Epidermal melanocyte (primary cell): ENCODE results near the gene TENM3.

ENCODE experiments used
- DNase-seq: peaks from one replicate; pipeline ENCODE4 v3.0.0; 2011; ENCODE audit warnings: low spot score; ENCODE audit not compliant: insufficient read length

TENM3 gene

GRCh38 chr4:182252220-182252619 is 9.0 kb downstream of the TENM3 start:
- no peak for DNase-seq

DNA sequence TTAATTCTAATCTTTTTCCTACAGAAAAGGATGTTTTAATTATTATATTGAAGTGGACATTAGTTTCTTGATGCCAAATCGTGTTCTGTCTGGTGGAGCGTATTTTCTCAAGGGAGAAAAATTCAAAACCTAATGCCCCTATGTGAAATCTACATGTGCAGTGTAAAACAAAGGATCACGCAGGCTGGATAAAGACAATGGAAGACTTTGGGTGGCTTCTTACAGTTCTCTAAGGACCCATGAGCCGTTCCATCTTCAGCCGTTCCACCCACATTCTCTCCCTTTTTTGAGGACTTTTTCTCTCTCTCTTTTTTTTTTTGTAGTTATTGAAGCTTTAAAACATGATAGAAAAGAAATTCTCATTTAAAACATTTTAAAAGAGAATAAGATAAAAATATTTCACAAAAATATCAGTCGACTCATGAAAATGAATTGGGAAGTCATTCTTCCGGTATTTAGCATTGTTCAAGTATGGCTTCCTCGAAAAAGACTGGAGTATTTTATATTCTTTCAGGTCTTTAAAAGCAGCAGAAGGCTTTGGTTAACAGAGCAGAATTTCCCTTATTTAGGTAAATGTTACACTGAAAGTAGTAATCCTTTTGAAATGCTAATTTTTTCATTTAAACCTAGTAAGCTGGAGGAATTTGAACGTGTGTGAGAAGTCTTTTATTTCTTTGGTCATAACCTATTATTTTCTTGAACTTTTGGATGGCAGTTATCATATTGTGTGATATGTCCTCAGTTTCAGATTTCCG is 11.0 kb downstream of the TENM3 start:
- no peak for DNase-seq

GRCh38 chr4:182255441-182256190 is 12.4 kb downstream of the TENM3 start:
- DNase-seq = no peak

DNA sequence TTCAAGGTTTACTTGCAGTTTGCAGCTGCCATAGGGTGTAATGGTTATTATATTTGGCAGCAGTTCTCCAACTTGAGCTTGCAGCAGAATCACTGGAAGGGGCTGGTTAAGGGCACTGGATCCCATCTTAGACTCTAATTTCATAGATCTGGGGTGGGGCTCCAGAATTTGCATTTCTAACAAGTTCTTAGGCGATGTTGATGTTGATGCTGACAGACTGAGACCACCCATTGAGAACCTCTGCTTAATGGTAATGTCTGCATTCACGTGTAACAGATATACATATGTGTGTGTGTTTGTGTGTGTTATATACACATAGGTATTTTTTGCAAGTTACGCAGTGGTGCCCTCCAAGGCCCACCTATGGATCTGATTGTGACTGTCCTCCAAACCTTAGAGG is 13.8 kb downstream of the TENM3 start:
- DNase-seq = no peak

DNA sequence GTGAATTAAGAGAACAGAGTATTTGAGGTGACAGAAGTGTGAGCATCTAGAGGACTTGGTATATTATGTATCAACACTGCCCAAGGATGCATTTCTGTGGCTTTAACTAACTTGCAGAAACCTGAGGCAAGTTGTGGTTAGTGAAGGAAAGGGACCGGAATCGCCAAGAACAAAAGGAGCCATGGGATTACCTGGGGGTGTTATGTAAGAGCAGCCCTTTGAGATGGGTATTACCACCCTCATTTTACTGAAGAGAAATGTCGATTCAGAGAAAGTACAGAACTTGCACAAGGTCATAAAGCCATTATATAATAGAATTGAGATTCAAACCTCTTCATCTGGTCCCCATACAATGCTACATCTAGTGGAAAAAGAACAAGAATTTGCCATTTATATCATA is 14.3 kb downstream of the TENM3 start:
- no peak for DNase-seq

DNA sequence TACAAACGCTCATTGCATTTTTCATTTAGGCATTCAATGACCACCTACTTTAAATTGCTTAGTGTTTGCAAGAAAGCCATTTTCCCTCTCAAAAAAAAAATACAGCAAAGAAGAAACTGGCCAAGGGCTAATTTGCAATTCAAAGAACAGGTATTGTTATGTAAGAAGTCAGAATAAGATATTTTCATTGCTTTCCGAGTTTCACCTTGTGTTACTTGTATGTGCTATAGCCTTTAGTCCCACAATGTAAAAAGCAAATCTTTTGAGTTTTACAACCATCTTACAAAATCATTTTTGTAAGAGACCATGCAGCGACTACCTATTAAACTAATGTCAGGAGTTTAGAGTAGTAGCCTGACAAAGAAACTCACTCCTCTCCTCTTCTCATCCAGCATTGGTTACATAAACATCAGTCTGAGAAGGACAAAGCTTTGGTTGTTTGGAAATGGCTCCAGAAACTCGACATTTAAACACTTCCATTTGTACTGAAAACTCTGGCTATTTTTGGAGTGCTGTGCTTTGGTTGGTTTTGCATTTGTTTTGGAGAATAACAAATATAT is 15.3 kb downstream of the TENM3 start:
- DNase-seq = no peak

DNA sequence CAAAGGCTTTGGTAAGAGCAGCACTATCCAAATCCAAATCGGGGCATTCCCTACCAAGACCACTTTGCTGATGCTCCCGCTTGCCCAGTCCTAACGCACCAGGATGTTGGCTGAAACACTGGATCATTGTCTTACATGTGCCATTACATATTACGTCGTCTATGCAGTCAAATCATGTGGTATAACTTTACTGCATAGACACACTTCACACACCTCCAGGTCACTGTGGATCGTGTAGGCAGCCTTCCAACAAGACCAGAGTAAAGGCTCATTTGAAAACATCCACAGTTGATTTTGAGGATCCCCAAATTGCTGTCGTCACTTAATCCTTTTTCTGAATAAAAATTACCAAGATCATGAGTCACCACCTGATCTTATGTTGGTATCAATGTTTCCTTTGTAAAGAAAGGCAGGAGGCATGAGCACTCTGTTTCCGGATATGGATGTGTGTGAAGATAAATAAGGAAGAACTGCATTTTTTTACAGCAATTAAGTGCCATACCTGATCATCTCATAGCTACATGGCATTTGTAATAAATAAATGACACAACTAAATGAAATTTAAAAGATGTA is 18.5 kb downstream of the TENM3 start:
- DNase-seq = no peak

- no peak for DNase-seq
Observed at GRCh38 chr4:182263562-182263961, 20.4 kb downstream of the TENM3 start.

- no peak for DNase-seq
Observed at GRCh38 chr4:182264139-182264752, 21.0 kb downstream of the TENM3 start.

DNA sequence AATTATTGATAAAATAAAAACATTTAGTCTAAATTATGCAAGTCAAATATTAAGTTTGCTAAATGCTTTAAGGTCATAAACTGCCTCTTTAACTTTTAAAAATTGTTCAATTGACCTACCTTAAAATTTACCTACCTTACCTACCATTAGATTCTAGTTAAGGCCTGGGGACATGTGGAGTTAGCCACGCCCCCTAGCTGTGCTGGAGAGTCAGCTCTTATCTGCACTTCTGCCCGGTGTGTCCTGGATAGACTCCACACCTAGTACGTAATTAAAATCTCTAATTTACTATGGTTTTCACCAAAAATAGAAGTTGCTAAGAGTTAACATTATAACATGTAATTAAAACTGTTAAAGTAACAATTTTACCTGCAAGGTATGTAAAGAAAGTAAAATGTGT is 22.7 kb downstream of the TENM3 start:
- no peak for DNase-seq

DNA sequence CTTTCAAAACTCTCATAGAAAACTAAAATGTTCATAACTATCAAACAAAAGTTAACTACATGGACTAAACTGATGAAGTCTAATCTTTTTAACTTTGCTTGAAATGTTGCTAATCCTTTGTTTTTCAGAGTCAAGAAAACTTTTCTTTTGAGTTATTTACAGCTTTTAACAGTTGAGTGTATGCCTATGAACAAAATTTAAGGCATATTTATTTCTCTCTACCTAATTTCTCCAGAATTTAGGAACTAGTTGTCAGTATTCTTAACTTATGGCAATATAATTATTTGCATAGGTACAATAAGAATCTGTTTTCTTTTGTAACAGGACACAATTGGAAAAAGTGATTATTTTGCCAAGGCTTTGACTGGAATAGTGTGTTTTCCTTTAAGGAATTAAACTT is 23.8 kb downstream of the TENM3 start:
- no peak for DNase-seq

DNA sequence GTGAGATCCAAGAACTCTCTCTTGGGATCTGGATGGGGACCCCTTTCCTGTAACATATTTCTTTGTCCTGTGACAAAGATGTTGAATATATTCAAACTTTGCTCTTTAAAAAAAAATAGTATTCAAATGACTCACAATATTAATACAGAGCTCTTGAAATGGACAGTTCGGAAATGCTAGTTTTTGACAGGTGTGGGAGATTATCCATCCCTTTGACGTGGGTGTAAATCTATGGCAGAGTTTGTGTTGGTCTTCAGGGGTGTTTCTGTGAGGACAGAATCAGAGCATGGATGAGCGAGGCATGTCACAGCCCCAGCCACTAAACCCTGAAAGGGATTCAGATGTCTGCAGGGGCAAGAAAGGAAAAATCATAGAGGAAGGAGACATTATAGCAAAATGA is 25.8 kb downstream of the TENM3 start:
- DNase-seq = no peak

DNA sequence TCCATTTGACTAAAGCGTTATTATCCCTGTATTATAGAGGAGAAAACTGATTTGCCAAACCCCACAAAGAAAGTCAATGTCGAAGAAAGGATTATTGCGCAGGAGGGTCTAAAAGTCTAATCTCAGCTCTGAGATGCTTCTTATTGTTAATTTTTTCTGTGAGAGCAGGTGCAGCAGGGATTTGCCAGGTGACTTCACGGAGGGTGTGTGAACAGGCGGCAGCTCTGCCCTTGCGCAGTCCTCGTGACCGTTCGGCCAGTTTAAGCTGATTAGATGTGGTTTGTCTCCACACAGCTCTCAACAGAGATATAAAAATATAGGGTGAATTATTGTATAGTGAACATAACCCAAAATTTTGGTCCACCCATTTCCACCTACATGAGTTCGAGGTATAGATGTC is 28.5 kb downstream of the TENM3 start:
- DNase-seq = no peak

GRCh38 chr4:182272151-182272550 is 28.9 kb downstream of the TENM3 start:
- no peak for DNase-seq

DNA sequence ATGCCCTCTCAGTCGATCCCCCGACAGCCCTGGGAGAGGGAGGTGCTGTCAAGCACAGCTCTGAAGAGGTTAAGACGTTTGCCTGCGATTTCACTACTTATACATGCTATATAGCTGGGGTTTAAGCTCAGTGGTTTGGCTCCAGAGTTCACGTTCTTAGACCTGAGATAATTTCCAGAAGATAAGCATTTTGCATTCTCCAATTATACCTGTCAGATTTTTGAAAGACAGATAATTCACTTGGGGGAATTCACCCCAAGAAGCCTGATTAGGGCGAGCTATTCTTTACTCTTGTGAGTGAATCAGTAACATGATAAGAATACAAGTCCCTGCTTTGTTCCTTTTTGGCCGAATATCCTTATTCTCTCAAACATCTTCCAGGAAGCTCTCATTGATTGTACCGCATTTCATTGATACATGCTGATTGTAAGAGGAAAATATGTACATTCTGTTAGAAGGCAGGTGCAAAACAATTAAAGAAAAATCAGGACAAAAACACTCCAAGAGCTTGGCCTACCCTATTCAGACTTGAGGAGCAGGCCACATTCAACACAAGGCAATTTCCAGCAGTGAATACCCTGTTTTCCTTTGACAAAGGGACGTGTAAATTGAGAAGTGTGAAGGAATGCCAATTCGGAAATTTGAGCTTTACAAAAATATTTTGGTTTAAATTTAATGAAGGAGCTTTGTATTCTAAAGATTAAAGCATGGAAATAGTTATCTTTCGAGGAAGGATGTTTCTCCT is 30.2 kb downstream of the TENM3 start:
- DNase-seq = no peak

- DNase-seq = no peak
Observed at GRCh38 chr4:182276210-182277109, 33.3 kb downstream of the TENM3 start.

GRCh38 chr4:182277377-182277776 is 34.2 kb downstream of the TENM3 start:
- no peak for DNase-seq

DNA sequence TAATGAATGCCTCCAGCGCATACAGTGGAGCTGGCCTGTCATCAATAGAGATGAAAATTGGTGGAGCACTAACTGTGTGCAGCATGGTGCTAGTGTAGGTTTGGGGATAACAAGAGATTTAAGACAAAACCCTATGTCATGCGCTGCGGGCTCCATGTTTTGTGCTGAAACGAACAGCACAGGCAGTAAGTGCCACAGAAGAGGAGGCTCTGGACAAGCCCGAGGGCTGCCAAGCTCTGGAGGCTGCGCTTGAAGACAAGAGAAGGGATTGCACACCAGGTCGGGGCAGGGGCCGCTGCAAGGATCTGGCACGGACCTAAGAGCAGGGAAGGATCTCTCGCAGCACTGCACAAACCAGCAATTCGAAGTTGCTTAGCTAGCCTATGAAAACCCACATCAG is 35.5 kb downstream of the TENM3 start:
- DNase-seq = no peak

DNA sequence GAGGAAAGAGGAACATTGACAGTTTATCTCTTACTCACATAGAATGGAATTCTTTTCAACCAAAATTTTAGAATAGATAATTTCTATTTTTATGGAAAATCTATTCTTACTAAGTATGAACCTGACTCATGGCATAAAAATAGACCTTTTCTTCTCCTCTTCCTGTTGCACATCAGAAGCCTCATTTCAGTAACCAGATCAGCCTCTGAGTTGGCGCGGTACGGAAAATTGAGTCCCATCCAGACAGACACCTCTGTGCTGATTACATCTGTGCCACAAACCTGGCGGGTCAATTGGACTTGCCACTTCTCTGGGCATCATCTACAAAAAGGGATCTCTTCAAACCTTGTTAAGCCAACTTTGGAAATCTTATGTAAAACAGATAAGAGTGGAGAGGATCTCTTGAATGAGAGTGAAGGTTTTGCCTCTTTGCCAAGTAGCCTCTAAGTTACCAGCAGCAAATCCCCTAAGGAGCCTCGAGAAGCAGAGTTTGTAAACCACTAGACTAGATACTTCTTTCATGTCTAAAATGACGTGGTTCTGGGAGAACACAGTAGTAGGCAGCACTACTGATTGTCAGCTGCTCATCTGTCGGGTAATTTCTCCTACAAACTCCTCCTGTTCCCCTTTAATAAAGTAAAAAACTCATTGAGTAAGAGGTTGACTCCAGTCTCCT is 37.4 kb downstream of the TENM3 start:
- no peak for DNase-seq

DNA sequence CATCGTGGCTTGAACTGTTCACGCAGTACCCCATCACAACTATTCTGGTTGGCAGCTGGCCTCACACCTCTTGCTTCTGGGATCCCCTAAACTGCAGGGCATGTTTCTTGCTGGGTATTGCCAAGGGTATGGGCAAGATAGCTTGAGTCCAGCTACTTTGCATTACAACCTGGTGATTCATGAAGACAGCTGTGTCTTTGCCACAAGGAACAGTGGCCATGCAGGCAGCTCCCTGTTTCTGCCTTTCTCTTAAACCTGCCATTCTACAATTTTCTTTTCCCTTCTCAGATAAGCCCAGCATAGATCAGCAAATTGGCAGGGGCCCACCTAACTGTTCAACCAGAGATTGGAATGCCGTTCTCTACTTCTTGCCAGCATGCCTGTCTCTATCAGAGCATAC is 42.8 kb downstream of the TENM3 start:
- no peak for DNase-seq
